IgD-negative memory B cell (primary cell): ENCODE results near the gene ATP1B3. TPM values are rescaled to one million over a fixed set of nuclear protein-coding genes. Genes with fewer than 3 reads are reported as not detected.

ENCODE experiments used
- H3K27ac Mint-ChIP-seq, 3 donors: one replicate each; pipeline ENCODE4 v1.8.0; 2020 to 2022; ENCODE audit warnings: mild to moderate bottlenecking in 3 of 3, mixed read lengths in 3 of 3, moderate library complexity in 1 of 3
- H3K27me3 Mint-ChIP-seq: one replicate; pipeline ENCODE4 v1.8.0; 2021; ENCODE audit warnings: mixed read lengths
- H3K36me3 Mint-ChIP-seq: one replicate; pipeline ENCODE4 v1.8.0; 2020; ENCODE audit warnings: mild to moderate bottlenecking, mixed read lengths
- H3K4me1 Mint-ChIP-seq, 3 donors: one replicate each; pipeline ENCODE4 v1.8.0; 2020 to 2022; ENCODE audit warnings: mixed read lengths in 3 of 3, mild to moderate bottlenecking in 1 of 3
- H3K4me3 Mint-ChIP-seq, 4 donors: one replicate each; pipeline ENCODE4 v1.8.0; 2020 to 2022; ENCODE audit warnings: mild to moderate bottlenecking in 4 of 4, mixed read lengths in 4 of 4, moderate library complexity in 3 of 4
- H3K9me3 Mint-ChIP-seq, 3 donors: one replicate each; pipeline ENCODE4 v1.8.0; 2020 to 2021; ENCODE audit warnings: mixed read lengths in 3 of 3, mild to moderate bottlenecking in 1 of 3
- polyA plus RNA-seq: library from polyadenylated mRNA; unstranded; fragments of 300-500 nt; fragmentation: Illumina TruSeq; gene quantifications from one replicate; pipeline ENCODE4 v1.2.3, GENCODE V29; 2021

The ATP1B3 gene
- polyA plus RNA-seq, 1 donor from 2014 or later, result 73.4 TPM

DNA sequence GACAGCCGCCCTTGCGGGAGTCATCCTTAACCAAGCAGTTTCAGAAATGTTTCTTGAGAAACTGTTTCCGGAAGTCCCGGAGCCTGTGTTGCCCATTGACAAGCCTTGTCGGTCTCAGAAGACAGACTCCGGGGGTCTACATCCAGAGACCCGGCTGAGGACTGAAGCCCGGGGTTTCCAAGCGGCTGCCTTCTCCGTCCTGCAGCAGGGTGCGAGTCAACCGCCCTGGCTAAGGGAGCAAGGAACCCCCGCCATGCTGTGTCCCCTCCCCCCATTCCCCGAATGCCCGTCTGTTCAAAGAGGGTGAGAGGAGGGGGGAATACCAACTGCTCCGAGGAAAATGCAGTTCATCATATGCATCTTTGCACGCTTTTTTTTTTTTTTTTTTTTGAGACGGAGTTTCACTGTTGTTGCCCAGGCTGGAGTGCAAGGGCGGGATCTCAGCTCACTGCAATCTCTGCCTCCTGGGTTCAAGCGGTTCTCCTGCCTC lies 61.6 kb downstream of the ATP1B3 start:
- H3K36me3 Mint-ChIP-seq, result no peaks in the 10 kb centered on the region
- no peaks in the 10 kb centered on the region for H3K27me3 Mint-ChIP-seq
- H3K4me1 Mint-ChIP-seq, result no peaks in the 10 kb centered on the region
- H3K9me3 Mint-ChIP-seq, result no peaks in the 10 kb centered on the region
- no peak overlapping the region for H3K4me3 Mint-ChIP-seq
- no peak overlapping the region for H3K27ac Mint-ChIP-seq

DNA sequence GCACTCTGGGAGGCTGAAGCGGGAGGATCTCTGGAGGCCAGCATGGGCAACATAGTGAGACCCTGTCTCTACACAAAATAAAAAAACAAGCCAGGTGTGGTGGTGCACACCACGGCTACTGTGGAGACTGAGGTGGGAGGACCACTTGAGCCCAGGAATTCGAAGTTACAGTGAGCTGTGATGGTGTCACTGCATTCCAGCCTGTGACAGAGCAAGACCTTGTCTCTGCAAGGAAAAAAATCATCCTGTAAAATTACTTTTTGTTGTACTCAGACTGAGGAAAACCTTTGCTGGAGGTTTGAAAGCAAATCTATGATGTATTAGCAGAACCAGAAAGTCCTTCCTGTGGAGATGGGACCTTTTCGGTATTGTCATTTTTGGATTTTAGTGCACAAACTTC lies 63.3 kb downstream of the ATP1B3 start:
- H3K27me3 Mint-ChIP-seq, result no peaks in the 10 kb centered on the region
- no peak overlapping the region for H3K4me3 Mint-ChIP-seq
- no peaks in the 10 kb centered on the region for H3K9me3 Mint-ChIP-seq
- H3K36me3 Mint-ChIP-seq, result no peaks in the 10 kb centered on the region
- no peaks in the 10 kb centered on the region for H3K4me1 Mint-ChIP-seq
- H3K27ac Mint-ChIP-seq, result no peak overlapping the region

DNA sequence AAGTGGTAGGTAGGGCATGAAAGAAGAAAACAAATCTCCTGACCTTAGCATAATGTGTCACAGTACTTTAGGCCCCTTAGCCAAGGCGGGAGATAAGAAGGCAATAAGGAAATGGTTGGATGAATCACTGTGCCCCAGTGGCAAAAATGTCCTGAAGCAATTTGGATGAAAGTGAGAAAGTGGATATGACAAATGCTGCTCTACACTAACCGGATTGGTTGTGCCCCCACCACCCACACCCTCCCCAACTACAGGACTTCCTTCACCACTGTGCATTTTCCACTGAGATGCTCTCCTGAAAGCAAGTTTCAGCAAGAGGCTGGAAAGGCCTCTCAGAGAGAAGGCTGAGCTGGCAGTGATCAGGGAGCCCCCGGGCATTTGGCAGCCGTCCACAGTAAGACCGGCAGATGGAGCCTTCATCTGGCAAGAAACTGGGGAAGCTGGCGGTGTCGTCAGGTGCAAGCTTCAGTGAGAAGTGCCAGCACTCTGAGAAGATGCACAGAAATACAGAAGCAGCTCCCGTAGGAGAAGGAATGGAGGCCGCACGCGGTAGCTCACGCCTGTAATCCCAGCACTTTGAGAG lies 63.8 kb downstream of the ATP1B3 start:
- peak overlapping the region in 1 of 3 donors; percentile 23 for H3K27ac Mint-ChIP-seq
- no peaks in the 10 kb centered on the region for H3K27me3 Mint-ChIP-seq
- no peaks in the 10 kb centered on the region for H3K4me1 Mint-ChIP-seq
- no peaks in the 10 kb centered on the region for H3K36me3 Mint-ChIP-seq
- no peaks in the 10 kb centered on the region for H3K9me3 Mint-ChIP-seq
- no peak overlapping the region for H3K4me3 Mint-ChIP-seq

DNA sequence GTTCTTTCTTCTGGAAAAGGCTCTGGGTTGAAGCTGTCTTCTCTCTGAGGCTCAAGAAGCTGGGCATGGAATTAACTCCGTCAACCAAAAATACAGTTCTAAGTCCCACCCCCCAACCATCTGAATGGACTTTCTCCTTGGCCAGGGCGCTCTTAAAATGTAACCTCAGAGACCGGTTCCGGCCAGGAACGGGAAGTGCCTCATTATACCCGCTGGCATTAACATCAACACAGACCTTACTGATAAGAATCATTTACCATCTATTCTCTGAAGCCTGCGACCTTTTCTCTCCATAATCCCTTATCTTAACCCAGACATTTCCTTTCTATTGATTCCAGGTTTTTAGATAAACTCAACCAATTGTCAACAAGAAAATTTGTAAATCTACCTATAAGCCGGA lies 64.7 kb downstream of the ATP1B3 start:
- no peaks in the 10 kb centered on the region for H3K9me3 Mint-ChIP-seq
- H3K27me3 Mint-ChIP-seq, result no peaks in the 10 kb centered on the region
- peak overlapping the region in 1 of 4 donors; percentile 20 for H3K4me3 Mint-ChIP-seq
- H3K27ac Mint-ChIP-seq, result no peak overlapping the region
- H3K36me3 Mint-ChIP-seq, result no peaks in the 10 kb centered on the region
- H3K4me1 Mint-ChIP-seq, result no peaks in the 10 kb centered on the region

DNA sequence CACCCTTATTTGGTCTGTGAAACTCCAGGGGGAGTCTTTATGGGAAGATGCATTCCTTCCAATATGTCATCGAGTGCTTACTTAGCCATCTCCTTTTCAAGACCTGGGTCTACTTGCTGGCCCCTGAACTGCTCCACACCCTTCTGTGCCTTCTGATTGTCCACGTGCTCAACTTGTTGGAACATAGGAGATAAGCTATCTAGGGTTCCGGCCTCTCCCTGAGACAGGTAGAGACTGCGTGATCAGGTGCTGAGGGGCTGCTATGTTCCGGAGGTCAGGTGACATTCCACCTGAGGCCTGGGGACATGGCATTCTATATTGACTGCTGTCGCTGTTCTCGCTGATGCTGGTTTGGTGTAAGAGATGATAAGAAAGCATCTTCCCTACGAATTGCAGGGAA lies 65.6 kb downstream of the ATP1B3 start:
- no peak overlapping the region for H3K4me3 Mint-ChIP-seq
- H3K27me3 Mint-ChIP-seq, result no peaks in the 10 kb centered on the region
- H3K9me3 Mint-ChIP-seq, result no peaks in the 10 kb centered on the region
- no peaks in the 10 kb centered on the region for H3K4me1 Mint-ChIP-seq
- H3K27ac Mint-ChIP-seq, result no peak overlapping the region
- no peaks in the 10 kb centered on the region for H3K36me3 Mint-ChIP-seq

DNA sequence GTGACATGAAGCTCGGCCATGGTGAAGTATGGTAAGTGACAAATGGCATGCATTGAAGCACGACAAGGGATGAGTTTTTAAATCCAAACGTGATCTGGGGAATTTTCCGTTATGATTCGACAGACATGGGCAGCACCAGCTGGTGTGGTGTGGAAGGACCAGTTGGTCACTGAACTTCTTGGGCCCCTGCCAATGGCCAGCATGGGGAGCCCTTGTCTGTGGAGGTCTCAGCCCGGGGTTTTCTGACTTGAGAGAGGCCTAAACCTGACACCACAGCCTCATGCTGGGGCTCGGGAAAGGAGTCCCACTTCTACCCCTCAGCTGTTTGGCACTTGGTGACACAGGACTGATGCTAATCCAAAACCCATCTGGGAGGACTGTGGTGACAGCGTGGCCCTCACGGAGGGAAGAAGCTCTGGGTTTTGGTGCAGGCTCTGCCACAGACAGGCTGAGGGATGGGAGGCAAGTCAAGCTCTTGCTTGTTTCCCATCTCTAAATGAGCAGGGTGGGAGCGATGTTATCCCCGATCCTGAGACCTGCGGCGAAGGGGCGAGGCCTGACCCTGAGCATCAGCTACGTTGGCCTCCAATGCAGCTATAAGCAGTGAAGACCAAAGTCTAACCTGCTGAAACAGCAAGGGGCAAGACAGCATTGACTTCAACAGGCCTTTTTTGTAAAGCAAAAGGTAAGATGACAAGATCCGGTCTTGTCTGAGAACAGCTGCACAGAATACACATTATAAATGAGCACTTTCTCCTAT lies 69.5 kb downstream of the ATP1B3 start:
- H3K9me3 Mint-ChIP-seq, result no peaks in the 10 kb centered on the region
- no peak overlapping the region for H3K4me3 Mint-ChIP-seq
- peaks cover 1% of the 10 kb centered on the region for H3K36me3 Mint-ChIP-seq
- H3K27me3 Mint-ChIP-seq, result no peaks in the 10 kb centered on the region
- H3K27ac Mint-ChIP-seq, result no peak overlapping the region
- peaks cover 0 to 4% (median 4%) of the 10 kb centered on the region in 3 donors for H3K4me1 Mint-ChIP-seq

DNA sequence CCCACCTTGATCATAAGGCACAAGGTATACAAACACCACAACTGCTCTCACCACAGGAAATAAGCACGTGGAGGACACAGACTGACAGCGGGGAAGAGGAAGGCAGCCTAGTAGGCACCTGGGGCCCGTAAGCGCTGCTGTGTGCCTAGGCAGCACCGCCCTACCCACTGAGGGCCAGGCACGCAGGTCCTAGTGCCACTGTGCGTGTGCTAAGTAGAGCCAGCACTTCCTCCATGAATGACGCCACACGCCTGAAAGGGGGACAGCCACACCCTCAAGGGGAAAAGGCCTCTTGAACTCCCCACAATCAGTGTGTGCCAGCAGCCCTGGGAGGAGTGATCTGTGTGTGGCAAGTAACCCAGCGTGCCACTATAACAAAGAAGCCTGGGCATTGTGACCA lies 73.0 kb downstream of the ATP1B3 start:
- Mint-ChIP-seq H3K9me3 (no peaks in the 10 kb centered on the region), H3K4me3 (no peak overlapping the region), H3K4me1 (peaks cover 0 to 8% (median 6%) of the 10 kb centered on the region in 3 donors), H3K27me3 (no peaks in the 10 kb centered on the region), H3K27ac (no peak overlapping the region), H3K36me3 (peaks cover 1% of the 10 kb centered on the region)

DNA sequence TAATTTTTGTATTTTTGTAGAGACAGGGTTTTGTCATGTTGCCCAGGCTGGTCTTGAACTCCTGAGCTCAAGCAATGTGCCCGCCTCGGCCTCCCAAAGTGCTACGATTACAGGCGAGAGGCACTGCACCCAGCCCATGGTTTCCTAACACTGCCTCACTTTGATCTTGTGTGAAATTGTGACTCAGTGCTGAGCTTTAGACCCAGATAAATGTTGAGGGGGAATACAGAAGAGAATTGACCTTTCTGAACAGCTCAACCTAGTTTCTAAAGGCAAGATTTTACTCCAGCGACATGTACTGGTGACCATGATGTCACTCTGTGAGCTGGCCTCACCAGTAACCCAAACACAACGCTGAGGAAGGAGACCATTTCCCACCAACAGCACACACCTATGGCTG lies 73.5 kb downstream of the ATP1B3 start:
- Mint-ChIP-seq H3K4me3 (no peak overlapping the region), H3K36me3 (peaks cover 1% of the 10 kb centered on the region), H3K27ac (no peak overlapping the region), H3K9me3 (no peaks in the 10 kb centered on the region), H3K27me3 (no peaks in the 10 kb centered on the region), H3K4me1 (peaks cover 0 to 8% (median 6%) of the 10 kb centered on the region in 3 donors)

DNA sequence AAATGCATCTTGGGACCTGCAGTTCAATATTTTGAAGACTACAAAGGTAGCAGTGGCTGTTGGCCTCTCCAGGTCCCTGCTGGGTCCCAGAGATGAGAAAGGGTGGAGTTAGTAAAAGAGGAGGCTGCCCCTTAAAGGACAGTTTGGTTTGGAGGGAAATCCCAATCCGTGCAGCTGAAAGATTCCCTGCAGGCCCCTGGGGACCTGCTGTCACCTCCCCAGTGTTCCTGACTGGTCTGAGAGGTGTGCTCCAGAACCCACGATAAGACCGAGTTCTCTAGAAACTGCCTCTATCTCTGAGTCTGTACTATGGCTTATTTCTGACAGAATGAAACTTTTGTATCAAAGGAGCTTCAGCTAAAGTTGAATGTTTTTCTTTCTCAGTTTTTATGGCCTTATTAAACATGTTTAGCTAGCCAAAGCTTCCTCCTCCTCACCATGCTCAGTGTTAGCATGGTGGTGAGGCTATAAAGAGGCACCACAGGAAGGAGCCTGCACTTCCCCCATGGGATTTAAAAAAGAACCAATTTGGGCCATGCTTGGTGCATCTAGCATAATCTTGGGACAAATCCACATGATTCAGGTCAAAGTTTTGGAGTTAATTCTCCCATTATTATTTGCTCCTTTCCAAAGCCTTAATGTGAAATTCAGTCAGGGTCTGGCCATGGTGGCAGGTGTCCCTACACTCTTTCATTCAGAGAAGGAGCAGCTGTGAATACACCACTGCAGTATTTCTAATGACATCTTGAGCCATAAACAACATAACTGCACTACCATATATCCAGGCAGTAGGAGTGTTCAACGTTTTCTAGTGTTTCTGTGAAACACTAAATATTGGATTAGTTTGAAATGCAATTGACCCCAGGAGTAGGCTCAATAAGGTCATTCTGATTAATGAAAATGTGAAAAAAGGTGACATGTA lies 74.4 kb downstream of the ATP1B3 start:
- peak overlapping the region in 1 of 3 donors; percentile 0 for H3K27ac Mint-ChIP-seq
- H3K27me3 Mint-ChIP-seq, result no peaks in the 10 kb centered on the region
- H3K4me3 Mint-ChIP-seq, result no peak overlapping the region
- peaks cover 0 to 8% (median 6%) of the 10 kb centered on the region in 3 donors for H3K4me1 Mint-ChIP-seq
- H3K9me3 Mint-ChIP-seq, result no peaks in the 10 kb centered on the region
- H3K36me3 Mint-ChIP-seq, result peaks cover 1% of the 10 kb centered on the region

DNA sequence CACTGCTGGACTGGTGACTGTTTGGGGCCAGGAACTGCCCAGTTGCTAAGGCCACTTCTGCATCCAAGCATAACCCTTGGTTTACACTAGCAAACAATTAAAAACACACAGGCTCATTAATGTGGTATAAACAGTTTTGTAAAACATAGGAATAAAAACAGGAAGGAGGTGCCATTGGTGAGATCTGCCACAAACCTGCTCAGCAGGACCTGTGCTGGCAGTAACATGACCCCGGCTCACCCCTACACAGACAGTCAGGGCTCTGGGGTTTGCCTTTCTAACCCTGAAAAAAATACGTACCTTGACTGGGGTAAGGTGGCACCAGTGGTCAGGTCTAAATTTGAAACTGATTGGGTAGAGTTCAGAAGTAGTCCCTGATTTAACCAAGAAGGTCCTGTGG lies 76.2 kb downstream of the ATP1B3 start:
- no peak overlapping the region for H3K27ac Mint-ChIP-seq
- peaks cover 0 to 8% (median 6%) of the 10 kb centered on the region in 3 donors for H3K4me1 Mint-ChIP-seq
- no peaks in the 10 kb centered on the region for H3K27me3 Mint-ChIP-seq
- no peak overlapping the region for H3K4me3 Mint-ChIP-seq
- H3K36me3 Mint-ChIP-seq, result peaks cover 1% of the 10 kb centered on the region
- no peaks in the 10 kb centered on the region for H3K9me3 Mint-ChIP-seq

DNA sequence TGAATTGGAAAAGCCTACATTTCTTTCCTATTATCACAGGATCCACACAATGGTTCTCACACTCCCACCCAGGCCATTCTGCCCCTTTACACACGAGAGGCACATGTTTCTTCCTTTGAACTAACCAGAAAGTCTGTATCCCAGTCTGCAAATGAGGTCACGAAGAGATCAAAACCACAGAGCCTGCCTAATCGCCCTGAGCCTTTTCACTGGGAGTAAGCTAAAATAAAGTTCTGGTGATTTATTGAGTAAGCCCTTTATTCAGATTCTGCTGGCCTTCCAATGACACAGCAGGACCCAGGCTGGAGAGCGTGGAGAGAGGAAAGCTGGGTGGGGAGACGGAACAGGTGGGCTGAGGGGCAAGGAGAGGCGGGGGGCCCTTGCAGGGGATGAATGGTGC lies 78.7 kb downstream of the ATP1B3 start:
- H3K27ac Mint-ChIP-seq, result peak overlapping the region in 1 of 3 donors; percentile 71
- H3K36me3 Mint-ChIP-seq, result peaks cover 5% of the 10 kb centered on the region
- no peaks in the 10 kb centered on the region for H3K9me3 Mint-ChIP-seq
- no peaks in the 10 kb centered on the region for H3K27me3 Mint-ChIP-seq
- H3K4me3 Mint-ChIP-seq, result no peak overlapping the region
- H3K4me1 Mint-ChIP-seq, result peaks cover 0 to 8% (median 6%) of the 10 kb centered on the region in 3 donors

DNA sequence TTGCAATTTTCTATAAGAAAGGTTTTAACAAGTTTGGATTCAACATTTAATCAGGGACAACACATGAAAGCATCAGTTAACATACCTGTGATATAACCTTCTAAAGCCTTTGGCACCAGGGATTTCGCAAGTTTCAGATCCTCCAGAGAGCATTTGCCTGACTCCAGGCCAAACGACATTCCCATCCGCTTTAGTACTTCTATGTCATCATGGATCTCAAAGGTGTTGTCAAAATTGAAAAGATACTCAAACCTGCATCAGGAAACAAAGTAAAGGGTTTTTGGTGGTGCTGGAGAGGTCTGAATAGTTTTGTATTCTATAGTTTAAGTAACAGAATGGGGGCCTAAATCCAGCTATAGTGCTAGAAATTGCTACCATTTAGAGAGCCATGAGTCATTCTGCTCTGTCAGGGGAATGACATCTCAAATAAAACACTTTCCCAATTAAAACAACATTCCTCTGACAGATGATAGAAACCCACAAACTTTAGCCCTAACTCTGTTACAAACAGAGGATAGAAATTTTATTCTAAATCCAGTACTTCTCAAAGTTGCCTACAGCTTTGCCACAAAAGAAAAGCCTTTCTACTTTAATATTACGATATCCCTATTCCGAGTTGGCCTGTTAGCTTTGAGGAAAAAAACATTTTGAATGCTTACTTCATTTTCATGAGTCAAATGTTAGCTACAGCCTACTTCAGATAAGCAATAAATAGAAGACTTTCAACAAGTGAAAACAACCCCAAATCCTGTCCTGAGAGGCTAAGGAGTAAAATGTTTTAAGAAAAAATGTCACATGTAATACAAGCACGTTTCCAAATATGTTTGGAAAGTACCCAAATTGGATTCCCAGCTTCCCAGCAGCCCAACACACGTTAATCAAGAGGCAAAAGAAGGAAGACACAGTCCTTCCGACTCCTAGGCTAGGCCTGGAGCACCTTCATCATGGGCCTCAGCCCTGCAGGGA lies 83.4 kb downstream of the ATP1B3 start:
- H3K27ac Mint-ChIP-seq, result no peak overlapping the region
- no peaks in the 10 kb centered on the region for H3K9me3 Mint-ChIP-seq
- peaks cover 7% of the 10 kb centered on the region for H3K36me3 Mint-ChIP-seq
- no peak overlapping the region for H3K4me3 Mint-ChIP-seq
- H3K4me1 Mint-ChIP-seq, result no peaks in the 10 kb centered on the region
- H3K27me3 Mint-ChIP-seq, result no peaks in the 10 kb centered on the region

DNA sequence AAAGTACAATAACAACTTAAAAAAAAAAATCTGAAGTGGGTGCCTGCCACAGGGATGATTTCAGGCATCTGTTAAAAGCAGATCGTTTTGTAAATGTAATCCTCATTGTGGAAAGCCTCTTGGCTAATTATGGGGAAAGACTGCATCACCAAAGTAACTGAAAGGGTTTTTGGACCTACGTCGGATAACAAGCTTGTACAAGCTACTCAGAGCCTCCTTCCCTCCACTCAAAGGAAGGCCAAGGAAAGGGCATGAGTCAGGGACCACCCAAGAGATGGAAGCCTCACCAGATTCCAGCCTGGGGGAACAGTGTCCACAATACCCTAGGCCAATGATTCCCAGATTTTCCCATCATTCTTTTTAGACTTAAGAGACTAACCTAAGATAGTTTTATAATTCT lies 84.3 kb downstream of the ATP1B3 start:
- peaks cover 7% of the 10 kb centered on the region for H3K36me3 Mint-ChIP-seq
- H3K27ac Mint-ChIP-seq, result no peak overlapping the region
- H3K9me3 Mint-ChIP-seq, result no peaks in the 10 kb centered on the region
- no peaks in the 10 kb centered on the region for H3K4me1 Mint-ChIP-seq
- H3K4me3 Mint-ChIP-seq, result no peak overlapping the region
- no peaks in the 10 kb centered on the region for H3K27me3 Mint-ChIP-seq

DNA sequence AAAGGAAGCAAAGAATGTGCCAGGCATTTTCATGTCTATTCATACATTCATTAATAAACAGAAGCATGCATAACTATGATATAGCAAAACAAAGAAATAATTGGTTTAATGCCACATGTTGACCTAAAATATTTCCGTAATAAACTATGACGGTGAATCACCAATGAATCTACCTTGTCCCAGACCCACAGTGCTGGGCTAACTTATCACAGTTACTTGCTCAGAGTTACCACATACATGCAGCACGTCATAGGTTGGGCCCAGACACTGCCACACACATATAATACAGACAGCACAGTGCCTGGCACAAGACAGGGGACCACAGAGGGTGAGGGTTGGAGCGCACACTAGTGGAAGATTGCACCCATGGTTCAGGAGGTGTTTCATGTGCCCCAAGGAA lies 86.9 kb downstream of the ATP1B3 start:
- Mint-ChIP-seq H3K4me3 (no peak overlapping the region), H3K27ac (no peak overlapping the region), H3K27me3 (no peaks in the 10 kb centered on the region), H3K9me3 (no peaks in the 10 kb centered on the region), H3K36me3 (peaks cover 8% of the 10 kb centered on the region), H3K4me1 (no peaks in the 10 kb centered on the region)
